ENCODE data around the gene MLLT3. TPM values are rescaled to one million over a fixed set of nuclear protein-coding genes. Genes with fewer than 3 reads are reported as not detected.

MLLT3 gene
- total and polyA plus RNA-seq, 2 experiments from 2014 or later: 40.0 to 58.3 TPM

- H3K27me3 ChIP-seq: no peaks in the 10 kb centered on the region
- H3K9me3 ChIP-seq (ENCODE audit: low read depth): no peaks in the 10 kb centered on the region
- DNase-seq (ENCODE audit: low read depth in 1 of 2, low spot score in 1 of 2): no peak
- no peak overlapping the region for H3K27ac ChIP-seq
- no peak overlapping the region for H3K4me3 ChIP-seq
- TF ChIP-seq CTCF (IDR thresholded peaks at IDR 0.05; ENCODE audit: low read depth, low read length): no peak
- peaks cover 16% of the 10 kb centered on the region for H3K4me1 ChIP-seq (ENCODE audit: low read depth)
- no peaks in the 10 kb centered on the region for H3K36me3 ChIP-seq
These were observed 196.3 kb downstream of the MLLT3 start for GRCh38 chr9:20426019-20426418.

- peaks cover 8% of the 10 kb centered on the region for H3K4me1 ChIP-seq (ENCODE audit: low read depth)
- H3K27me3 ChIP-seq: no peaks in the 10 kb centered on the region
- H3K36me3 ChIP-seq: no peaks in the 10 kb centered on the region
- DNase-seq (ENCODE audit: low read depth in 1 of 2, low spot score in 1 of 2): peak in 1 of 2 donors; percentile 11
- H3K9me3 ChIP-seq (ENCODE audit: low read depth): no peaks in the 10 kb centered on the region
- no peak overlapping the region for H3K4me3 ChIP-seq
- TF ChIP-seq CTCF (IDR thresholded peaks at IDR 0.05; ENCODE audit: low read depth, low read length): no peak
- H3K27ac ChIP-seq: no peak overlapping the region
These were observed 202.8 kb downstream of the MLLT3 start for GRCh38 chr9:20419533-20419932.

- peaks cover 8% of the 10 kb centered on the region for H3K4me1 ChIP-seq (ENCODE audit: low read depth)
- DNase-seq (ENCODE audit: low read depth in 1 of 2, low spot score in 1 of 2): no peak
- H3K27me3 ChIP-seq: no peaks in the 10 kb centered on the region
These were observed 203.8 kb downstream of the MLLT3 start for GRCh38 chr9:20418485-20418884.

GRCh38 chr9:20417373-20418080, 204.8 kb downstream of the MLLT3 start:
- no peaks in the 10 kb centered on the region for H3K36me3 ChIP-seq
- no peak overlapping the region for H3K27ac ChIP-seq
- H3K4me1 ChIP-seq (ENCODE audit: low read depth): peaks cover 8% of the 10 kb centered on the region
- H3K9me3 ChIP-seq (ENCODE audit: low read depth): no peaks in the 10 kb centered on the region
- H3K27me3 ChIP-seq: no peaks in the 10 kb centered on the region
- TF ChIP-seq CTCF (IDR thresholded peaks at IDR 0.05; ENCODE audit: low read depth, low read length): no peak
- H3K4me3 ChIP-seq: no peak overlapping the region
- DNase-seq (ENCODE audit: low read depth in 1 of 2, low spot score in 1 of 2): peak in 1 of 2 donors; percentile 23

More at GRCh38 chr9:20418485-20418884, 203.8 kb downstream of the MLLT3 start:
- no peaks in the 10 kb centered on the region for H3K36me3 ChIP-seq
- H3K4me3 ChIP-seq: no peak overlapping the region
- no peak for TF ChIP-seq CTCF (IDR thresholded peaks at IDR 0.05; ENCODE audit: low read depth, low read length)
- H3K9me3 ChIP-seq (ENCODE audit: low read depth): no peaks in the 10 kb centered on the region
- no peak overlapping the region for H3K27ac ChIP-seq

- no peak for TF ChIP-seq CTCF (IDR thresholded peaks at IDR 0.05; ENCODE audit: low read depth, low read length)
- DNase-seq (ENCODE audit: low read depth in 1 of 2, low spot score in 1 of 2): no peak
- Histone ChIP-seq H3K4me1 (ENCODE audit: low read depth) (peaks cover 8% of the 10 kb centered on the region), H3K9me3 (ENCODE audit: low read depth) (no peaks in the 10 kb centered on the region), H3K27me3 (no peaks in the 10 kb centered on the region), H3K27ac (no peak overlapping the region), H3K4me3 (no peak overlapping the region), H3K36me3 (no peaks in the 10 kb centered on the region)
These were observed 208.1 kb downstream of the MLLT3 start for GRCh38 chr9:20414150-20414549.
